ENCODE results near the gene OR5K1.

Gene OR5K1

DNA sequence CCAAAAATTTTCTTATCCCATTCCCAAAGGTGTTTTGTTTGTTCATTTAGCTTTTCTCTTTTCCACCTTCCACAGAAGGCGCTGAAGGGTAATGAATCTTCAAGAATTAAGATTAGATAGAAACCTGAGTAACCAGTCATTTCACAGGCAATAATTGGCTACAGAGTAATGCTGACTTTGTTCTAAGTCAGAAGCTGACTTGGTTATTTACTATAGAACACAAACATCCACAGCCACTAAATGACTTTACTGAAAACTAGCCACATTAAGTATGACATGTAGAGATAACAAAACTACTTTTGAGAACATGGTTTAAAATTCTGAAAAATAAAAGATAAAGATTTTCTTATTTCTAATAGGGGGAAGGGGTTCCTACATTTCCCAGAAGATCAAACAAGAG lies 51.9 kb downstream of the OR5K1 start:
- DNase-seq (ENCODE audit: low spot score), result no peak

DNA sequence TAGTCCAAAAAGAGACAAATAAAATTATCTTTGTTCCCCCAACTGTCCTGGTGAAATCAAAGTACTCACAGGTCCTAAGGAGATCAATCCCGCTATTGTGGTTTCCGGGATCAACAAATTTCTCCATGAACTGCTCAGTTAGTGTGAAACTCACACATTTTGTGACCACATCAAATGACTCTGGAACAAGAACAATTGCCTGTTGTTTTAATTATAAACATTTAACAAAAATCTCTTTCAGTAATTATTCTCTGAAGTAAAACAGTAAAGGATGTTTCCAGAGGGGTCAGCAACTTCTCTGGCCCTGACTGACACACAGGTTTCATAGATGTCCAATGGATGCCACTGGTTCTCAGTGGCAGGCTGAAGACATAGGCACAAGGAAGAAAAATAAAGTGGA lies 55.8 kb downstream of the OR5K1 start:
- DNase-seq (ENCODE audit: low spot score), result peak; percentile 88

DNA sequence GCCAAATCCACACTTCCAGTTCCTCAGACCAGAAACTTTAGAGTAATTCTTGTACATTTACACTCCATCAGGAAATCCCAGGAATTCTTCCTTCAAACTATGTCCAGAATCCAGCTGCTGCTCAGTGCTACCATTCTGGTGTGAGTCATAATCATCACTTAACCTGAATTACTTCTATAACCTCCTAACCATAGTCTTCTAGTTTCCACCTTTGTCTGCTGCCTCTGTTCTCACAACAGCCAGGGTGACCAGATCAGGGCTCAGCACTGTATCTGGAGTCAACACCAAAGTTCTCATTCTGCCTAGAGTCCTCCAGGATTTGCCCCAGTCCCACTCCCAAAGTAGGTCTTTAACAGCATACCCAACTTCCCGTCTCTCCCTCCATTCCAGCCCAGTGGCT lies 56.4 kb downstream of the OR5K1 start:
- DNase-seq (ENCODE audit: low spot score), result no peak

DNA sequence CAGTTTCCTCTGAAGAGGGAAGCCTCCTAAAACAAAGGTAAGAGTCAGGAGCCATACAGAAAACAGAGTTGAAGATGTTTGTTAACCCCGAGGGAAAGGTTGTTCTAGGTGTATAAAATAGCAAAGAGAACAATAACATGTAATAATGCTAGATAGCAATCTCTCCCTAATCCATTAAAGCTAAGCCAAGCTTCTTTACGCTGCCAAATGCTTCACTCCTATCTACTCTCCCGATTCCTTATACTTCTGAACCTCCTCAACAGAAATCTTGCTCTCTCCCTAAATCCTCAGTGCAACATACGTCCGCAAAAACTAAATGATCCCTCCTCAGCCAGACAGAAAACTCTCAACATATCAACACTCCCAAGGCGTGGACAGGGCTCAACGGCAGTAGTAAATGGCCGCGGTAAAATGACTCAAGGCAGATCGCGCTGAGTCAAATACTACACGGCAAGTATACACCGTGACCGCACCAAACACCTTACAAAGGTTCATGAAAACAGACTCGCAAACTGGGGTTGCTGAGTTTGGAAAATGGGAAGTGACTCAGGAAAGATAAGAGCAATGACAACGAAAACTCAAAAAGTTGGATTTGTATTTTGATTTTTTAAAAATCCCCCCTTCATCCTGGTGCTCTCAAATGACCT lies 59.0 kb downstream of the OR5K1 start:
- no peak for DNase-seq (ENCODE audit: low spot score)

All from putamen (tissue), 1 donor.